Measurements from ENCODE around the gene ITGA4. TPM values are rescaled to one million over a fixed set of nuclear protein-coding genes. Genes with fewer than 3 reads are reported as not detected.

The ITGA4 gene
- total RNA-seq, 4 donors from 2014 or later: 7.7 to 28.7 (median 12.2) TPM

- TF ChIP-seq CTCF (IDR thresholded peaks at IDR 0.05; ENCODE audit: low read depth): no peak
These were observed 15.5 kb upstream of the ITGA4 start for GRCh38 chr2:181441670-181442069.

- TF ChIP-seq CTCF (IDR thresholded peaks at IDR 0.05; ENCODE audit: low read depth): no peak
These were observed 12.5 kb upstream of the ITGA4 start for GRCh38 chr2:181444654-181445053.

GRCh38 chr2:181446985-181447384 is 10.2 kb upstream of the ITGA4 start:
- no peak for TF ChIP-seq CTCF (IDR thresholded peaks at IDR 0.05; ENCODE audit: low read depth)

DNA sequence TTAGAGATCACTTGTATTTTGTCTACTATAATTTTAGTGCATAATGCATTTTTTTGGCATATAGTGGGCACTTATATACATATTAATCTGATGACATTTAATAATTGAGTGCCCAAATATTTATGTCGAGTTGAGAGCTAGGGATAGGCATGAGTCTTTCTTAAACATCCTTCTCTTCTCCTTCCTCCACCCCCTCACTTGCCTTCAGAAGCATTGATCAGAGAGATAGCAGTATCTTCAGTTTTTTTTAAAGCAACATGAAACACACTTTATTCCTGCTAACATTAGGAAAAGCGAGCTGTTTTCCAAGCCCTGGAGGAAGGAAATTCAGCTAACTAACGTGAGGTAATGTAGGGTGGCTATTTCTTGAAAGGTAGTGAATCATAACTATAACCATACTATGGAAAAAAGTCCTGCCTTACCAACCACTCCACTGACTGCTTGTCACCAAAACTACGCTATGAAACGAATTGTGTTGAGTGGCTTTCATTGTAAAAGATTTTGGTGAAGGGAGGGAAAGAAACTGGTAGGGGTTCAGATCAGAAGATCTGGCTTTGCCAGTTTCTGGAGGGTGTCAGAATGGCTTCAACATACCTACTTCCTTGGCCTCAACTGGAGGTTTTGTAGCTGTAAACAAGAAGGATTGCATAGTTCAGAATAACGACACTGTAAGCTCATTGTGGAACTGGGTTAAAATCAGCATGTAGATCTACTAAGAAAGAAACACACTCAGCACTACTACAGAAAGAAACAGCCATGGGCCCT is 2.3 kb upstream of the ITGA4 start:
- TF ChIP-seq CTCF (IDR thresholded peaks at IDR 0.05; ENCODE audit: low read depth): no peak

DNA sequence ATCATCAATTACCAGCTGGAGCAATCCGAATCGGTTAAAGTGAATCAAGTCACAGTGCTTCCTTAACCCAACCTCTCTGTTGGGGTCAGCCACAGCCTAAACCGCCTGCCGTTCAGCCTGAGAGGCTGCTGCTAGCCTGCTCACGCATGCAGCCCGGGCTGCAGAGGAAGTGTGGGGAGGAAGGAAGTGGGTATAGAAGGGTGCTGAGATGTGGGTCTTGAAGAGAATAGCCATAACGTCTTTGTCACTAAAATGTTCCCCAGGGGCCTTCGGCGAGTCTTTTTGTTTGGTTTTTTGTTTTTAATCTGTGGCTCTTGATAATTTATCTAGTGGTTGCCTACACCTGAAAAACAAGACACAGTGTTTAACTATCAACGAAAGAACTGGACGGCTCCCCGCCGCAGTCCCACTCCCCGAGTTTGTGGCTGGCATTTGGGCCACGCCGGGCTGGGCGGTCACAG is 496 bp upstream of the ITGA4 start:
- no peak for TF ChIP-seq CTCF (IDR thresholded peaks at IDR 0.05; ENCODE audit: low read depth)

- no peak for TF ChIP-seq CTCF (IDR thresholded peaks at IDR 0.05; ENCODE audit: low read depth)
These were observed 697 bp downstream of the ITGA4 start for GRCh38 chr2:181457741-181458425.

DNA sequence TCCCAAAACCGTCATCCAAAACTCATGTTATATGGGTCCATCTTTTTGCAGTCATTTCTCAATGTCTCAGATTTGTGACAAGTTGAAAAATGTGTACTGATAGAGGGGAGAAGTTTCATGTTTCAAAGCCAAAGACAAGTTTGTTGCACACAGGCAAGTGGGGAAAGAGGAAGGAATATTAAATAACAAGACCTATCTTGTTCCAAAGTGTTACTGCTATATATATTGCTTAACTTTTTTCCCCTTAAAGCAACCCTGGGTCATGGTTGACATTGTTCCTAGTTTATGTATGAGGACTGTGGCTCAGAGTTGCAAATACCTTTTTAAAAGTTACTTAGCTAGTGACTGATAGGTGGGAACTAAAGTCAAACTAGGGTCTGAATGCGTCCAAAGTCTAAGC is 1.7 kb downstream of the ITGA4 start:
- TF ChIP-seq CTCF (IDR thresholded peaks at IDR 0.05; ENCODE audit: low read depth): no peak

All from subcutaneous adipose tissue (tissue), 4 donors.